ENCODE measurements around the gene IL18R1. TPM values are rescaled to one million over a fixed set of nuclear protein-coding genes. Genes with fewer than 3 reads are reported as not detected.

The IL18R1 gene
- total and polyA plus RNA-seq, 2 donors = 7.5 to 9.8 TPM

- Histone ChIP-seq H3K4me1 (ENCODE audit: control insufficient read depth in 2 of 2, insufficient read depth in 2 of 2, low read length in 2 of 2) (peaks cover 0 to 5% of the 10 kb centered on the region in 2 donors), H3K27ac (ENCODE audit: low read depth in 1 of 2, low read length in 1 of 2) (no peak overlapping the region), H3K27me3 (ENCODE audit: control insufficient read depth in 2 of 2, insufficient read depth in 1 of 2, low read length in 1 of 2) (no peaks in the 10 kb centered on the region), H3K4me3 (ENCODE audit: low read length in 2 of 2) (no peak overlapping the region), H3K36me3 (ENCODE audit: control insufficient read depth in 2 of 2, insufficient read depth in 2 of 2, low read length in 1 of 2) (no peaks in the 10 kb centered on the region), H3K9me3 (ENCODE audit: control insufficient read depth in 2 of 2, insufficient read depth in 1 of 2, low read length in 1 of 2) (no peaks in the 10 kb centered on the region)
- no peak for DNase-seq (ENCODE audit: low read depth in 6 of 9, low spot score in 9 of 9)
- WGBS = 86% methylated on average over 6 of the region's 6 CpGs
These were observed 83.6 kb downstream of the IL18R1 start for GRCh38 chr2:102439065-102439695.

GRCh38 chr2:102442967-102443828 lies 87.6 kb downstream of the IL18R1 start:
- Histone ChIP-seq H3K4me1 (ENCODE audit: control insufficient read depth in 2 of 2, insufficient read depth in 2 of 2, low read length in 2 of 2) (no peaks in the 10 kb centered on the region), H3K27ac (ENCODE audit: low read depth in 1 of 2, low read length in 1 of 2) (peak overlapping the region in 1 of 2 donors; percentile 3), H3K4me3 (ENCODE audit: low read length in 2 of 2) (no peak overlapping the region), H3K36me3 (ENCODE audit: control insufficient read depth in 2 of 2, insufficient read depth in 2 of 2, low read length in 1 of 2) (no peaks in the 10 kb centered on the region), H3K9me3 (ENCODE audit: control insufficient read depth in 2 of 2, insufficient read depth in 1 of 2, low read length in 1 of 2) (no peaks in the 10 kb centered on the region), H3K27me3 (ENCODE audit: control insufficient read depth in 2 of 2, insufficient read depth in 1 of 2, low read length in 1 of 2) (no peaks in the 10 kb centered on the region)
- DNase-seq (ENCODE audit: low read depth in 6 of 9, low spot score in 9 of 9) = peak in 6 of 9 donors; percentile 10 to 66 (median 24)
- 28% methylated on average over 13 of the region's 13 CpGs for WGBS

- Histone ChIP-seq H3K4me3 (ENCODE audit: low read length in 2 of 2) (no peak overlapping the region), H3K4me1 (ENCODE audit: control insufficient read depth in 2 of 2, insufficient read depth in 2 of 2, low read length in 2 of 2) (no peaks in the 10 kb centered on the region), H3K27ac (ENCODE audit: low read depth in 1 of 2, low read length in 1 of 2) (no peak overlapping the region), H3K9me3 (ENCODE audit: control insufficient read depth in 2 of 2, insufficient read depth in 1 of 2, low read length in 1 of 2) (no peaks in the 10 kb centered on the region), H3K27me3 (ENCODE audit: control insufficient read depth in 2 of 2, insufficient read depth in 1 of 2, low read length in 1 of 2) (no peaks in the 10 kb centered on the region), H3K36me3 (ENCODE audit: control insufficient read depth in 2 of 2, insufficient read depth in 2 of 2, low read length in 1 of 2) (no peaks in the 10 kb centered on the region)
- 95% methylated on average over 3 of the region's 3 CpGs for WGBS
- DNase-seq (ENCODE audit: low read depth in 6 of 9, low spot score in 9 of 9) = no peak
These were observed 88.6 kb downstream of the IL18R1 start for GRCh38 chr2:102444233-102444632.

GRCh38 chr2:102446936-102447335 lies 91.3 kb downstream of the IL18R1 start:
- Histone ChIP-seq H3K36me3 (ENCODE audit: control insufficient read depth in 2 of 2, insufficient read depth in 2 of 2, low read length in 1 of 2) (no peaks in the 10 kb centered on the region), H3K27me3 (ENCODE audit: control insufficient read depth in 2 of 2, insufficient read depth in 1 of 2, low read length in 1 of 2) (no peaks in the 10 kb centered on the region), H3K27ac (ENCODE audit: low read depth in 1 of 2, low read length in 1 of 2) (no peak overlapping the region), H3K4me3 (ENCODE audit: low read length in 2 of 2) (no peak overlapping the region), H3K4me1 (ENCODE audit: control insufficient read depth in 2 of 2, insufficient read depth in 2 of 2, low read length in 2 of 2) (no peaks in the 10 kb centered on the region), H3K9me3 (ENCODE audit: control insufficient read depth in 2 of 2, insufficient read depth in 1 of 2, low read length in 1 of 2) (no peaks in the 10 kb centered on the region)
- WGBS = 97% methylated on average over 9 of the region's 9 CpGs
- DNase-seq (ENCODE audit: low read depth in 6 of 9, low spot score in 9 of 9) = no peak

Other genes with a start within 250 kb of the IL18R1 start
- 5.2 TPM for gene IL1R1, start 213.1 kb upstream of the IL18R1 start, total RNA-seq
- 82.1 TPM for gene IL1R1, start 213.1 kb upstream of the IL18R1 start, polyA plus RNA-seq
- gene IL1RL2, start 168.8 kb upstream of the IL18R1 start, total RNA-seq = 0.19 TPM
- 1.1 TPM for gene IL1RL2, start 168.8 kb upstream of the IL18R1 start, polyA plus RNA-seq
- 1.1 TPM for gene IL1RL1, start 44.2 kb upstream of the IL18R1 start, total RNA-seq
- gene IL1RL1, start 44.2 kb upstream of the IL18R1 start, polyA plus RNA-seq = 2.3 TPM
- 3.7 TPM for gene IL18RAP, start 67.4 kb downstream of the IL18R1 start, total RNA-seq
- 3.0 TPM for gene IL18RAP, start 67.4 kb downstream of the IL18R1 start, polyA plus RNA-seq
- gene SLC9A4, start 117.4 kb downstream of the IL18R1 start, total RNA-seq = 0.05 TPM
- gene SLC9A4, start 117.4 kb downstream of the IL18R1 start, polyA plus RNA-seq = 0.66 TPM

Measured in thymus (tissue), 11 donors.